Uterus (tissue), 4 donors: ENCODE data around the gene CCNC. TPM values are rescaled to one million over a fixed set of nuclear protein-coding genes. Genes with fewer than 3 reads are reported as not detected.

Experiments
- DNase-seq, 2 donors: peaks; one replicate each; pipeline ENCODE4 v3.0.0-alpha.2; 2019 to 2020
- H3K27ac ChIP-seq, 2 donors: fragments of 200-600 bp; sonication (generic); 1 replicate in 1 of 2; 2 replicates in 1 of 2; pipeline ENCODE4 v1.5.1; 2016 to 2018
- H3K27me3 ChIP-seq, 2 donors: fragments of 200-600 bp; sonication (generic); one replicate each; pipeline ENCODE4 v1.5.1; 2018 to 2019; ENCODE audit warnings: control low read depth in 1 of 2
- H3K36me3 ChIP-seq, 2 donors: fragments of 200-600 bp; sonication (generic); one replicate each; pipeline ENCODE4 v1.5.1; 2019; ENCODE audit warnings: control low read depth in 1 of 2
- H3K4me1 ChIP-seq, 2 donors: fragments of 200-600 bp; sonication (generic); one replicate each; pipeline ENCODE4 v1.5.1; 2018 to 2019; ENCODE audit warnings: control low read depth in 1 of 2
- H3K4me3 ChIP-seq, 2 donors: fragments of 200-600 bp; sonication (generic); 1 replicate in 1 of 2; 2 replicates in 1 of 2; pipeline ENCODE4 v1.5.1; 2018 to 2019; ENCODE audit warnings: mild to moderate bottlenecking in 1 of 2
- H3K9me3 ChIP-seq, 2 donors: fragments of 200-600 bp; sonication (generic); one replicate each; pipeline ENCODE4 v1.5.1; 2019; ENCODE audit warnings: control low read depth in 1 of 2
- POLR2A ChIP-seq, 2 donors: fragments of 450-650 bp; IDR thresholded peaks; one replicate each; pipeline ENCODE4 v1.6.1; 2016; ENCODE audit warnings: antibody characterized with exemption in 2 of 2, mild to moderate bottlenecking in 1 of 2, moderate library complexity in 1 of 2
- intact Hi-C: fragments of 100-400 bp; cut with DNase I; formaldehyde crosslinking; loops from one replicate; pipeline ENCODE4 v1.15.1; 2023; ENCODE audit warnings: low total_unique reads
- small RNA-seq: library from RNA; depleted of rRNA; stranded (forward); fragments of <200 nt; gene quantifications from one replicate; pipeline ENCODE3, GENCODE V24; 2016
- total RNA-seq, 4 donors: library from RNA; depleted of rRNA in 3 of 4; stranded (reverse); fragments of >200 nt in 3 of 4; gene quantifications; one replicate each; pipeline versions ENCODE4 v1.1.0 to v1.2.4, GENCODE V29; 2014 to 2023
- TF ChIP-seq, protein P1 (sequence below), 4 experiments: fragments of 200-600 bp in 2 of 4; fragments of 450-650 bp in 2 of 4; sonication (generic) in 2 of 4; IDR thresholded peaks; one replicate each; pipeline ENCODE4 v1.5.1; 2016 to 2019; ENCODE audit warnings: antibody characterized with exemption in 4 of 4, mild to moderate bottlenecking in 2 of 4, moderate library complexity in 1 of 4
- donor health status: DM: yes; HTN: yes; CAD: no.

Gene CCNC
- total RNA-seq, 4 donors from 2014 or later: 48.4 to 97.0 (median 54.8) TPM

DNA sequence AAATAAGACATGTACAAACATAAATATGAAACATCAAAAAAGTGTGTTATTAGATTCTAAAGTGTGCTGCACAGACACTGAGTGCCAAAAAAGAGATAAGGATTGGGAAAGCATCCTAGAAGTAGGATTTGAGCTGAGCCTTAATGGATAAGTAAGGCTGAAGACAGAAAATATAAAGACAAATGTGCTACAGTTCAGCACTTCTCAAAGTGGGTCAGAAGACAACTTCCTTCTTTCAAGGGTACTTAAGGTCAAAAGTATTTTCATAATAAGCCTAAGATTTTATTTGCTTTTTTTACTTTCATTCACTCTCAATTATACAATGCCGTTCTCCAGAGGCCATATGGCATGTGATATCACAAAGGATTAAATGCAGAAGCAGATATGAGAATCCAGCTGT is 70.0 kb downstream of the CCNC start:
- Histone ChIP-seq H3K4me3 (no peak overlapping the region), H3K36me3 (no peaks in the 10 kb centered on the region), H3K27ac (no peak overlapping the region), H3K9me3 (no peaks in the 10 kb centered on the region), H3K27me3 (no peaks in the 10 kb centered on the region), H3K4me1 (no peaks in the 10 kb centered on the region)
- no peak for DNase-seq
- intact Hi-C loops: no loop called here
- TF ChIP-seq, protein P1, sequence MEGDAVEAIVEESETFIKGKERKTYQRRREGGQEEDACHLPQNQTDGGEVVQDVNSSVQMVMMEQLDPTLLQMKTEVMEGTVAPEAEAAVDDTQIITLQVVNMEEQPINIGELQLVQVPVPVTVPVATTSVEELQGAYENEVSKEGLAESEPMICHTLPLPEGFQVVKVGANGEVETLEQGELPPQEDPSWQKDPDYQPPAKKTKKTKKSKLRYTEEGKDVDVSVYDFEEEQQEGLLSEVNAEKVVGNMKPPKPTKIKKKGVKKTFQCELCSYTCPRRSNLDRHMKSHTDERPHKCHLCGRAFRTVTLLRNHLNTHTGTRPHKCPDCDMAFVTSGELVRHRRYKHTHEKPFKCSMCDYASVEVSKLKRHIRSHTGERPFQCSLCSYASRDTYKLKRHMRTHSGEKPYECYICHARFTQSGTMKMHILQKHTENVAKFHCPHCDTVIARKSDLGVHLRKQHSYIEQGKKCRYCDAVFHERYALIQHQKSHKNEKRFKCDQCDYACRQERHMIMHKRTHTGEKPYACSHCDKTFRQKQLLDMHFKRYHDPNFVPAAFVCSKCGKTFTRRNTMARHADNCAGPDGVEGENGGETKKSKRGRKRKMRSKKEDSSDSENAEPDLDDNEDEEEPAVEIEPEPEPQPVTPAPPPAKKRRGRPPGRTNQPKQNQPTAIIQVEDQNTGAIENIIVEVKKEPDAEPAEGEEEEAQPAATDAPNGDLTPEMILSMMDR (IDR thresholded peaks at IDR 0.05): no peak

- intact Hi-C loops: no loop called here
- Histone ChIP-seq H3K9me3 (no peaks in the 10 kb centered on the region), H3K27ac (no peak overlapping the region), H3K36me3 (no peaks in the 10 kb centered on the region), H3K27me3 (no peaks in the 10 kb centered on the region), H3K4me1 (no peaks in the 10 kb centered on the region), H3K4me3 (no peak overlapping the region)
- TF ChIP-seq, protein P1 (IDR thresholded peaks at IDR 0.05): no peak
- TF ChIP-seq POLR2A (IDR thresholded peaks at IDR 0.05): no peak
- DNase-seq: no peak
These were observed 73.0 kb downstream of the CCNC start for GRCh38 chr6:99495466-99495865.

Small RNAs within 50 kb of the gene (small RNA-seq; reads per million reads assigned to genes)
- not detected for gene RF00019

Other genes with a start within 250 kb of the CCNC start
- gene FAXC, start 219.0 kb downstream of the CCNC start, total RNA-seq: 10 to 100 TPM in 1 of 4 donors, 1 to 10 TPM in 3; 2.8 to 11.3 (median 8.9) TPM
- 10 to 100 TPM in 1 of 4 donors, 1 to 10 TPM in 2, under 1 TPM in 1; 0.77 to 31.8 (median 6.2) TPM for gene COQ3, start 174.5 kb downstream of the CCNC start, total RNA-seq
- 100 to 1,000 TPM; 107 to 265 (median 153) TPM for gene PNISR, start 143.4 kb downstream of the CCNC start, total RNA-seq
- 10 to 100 TPM; 27.1 to 46.2 (median 29.5) TPM for gene USP45, start 53.2 kb downstream of the CCNC start, total RNA-seq
- gene PRDM13, start 38.2 kb upstream of the CCNC start, total RNA-seq: not detected